ENCODE measurements around the gene SMIM43.

- TF ChIP-seq, protein P1, sequence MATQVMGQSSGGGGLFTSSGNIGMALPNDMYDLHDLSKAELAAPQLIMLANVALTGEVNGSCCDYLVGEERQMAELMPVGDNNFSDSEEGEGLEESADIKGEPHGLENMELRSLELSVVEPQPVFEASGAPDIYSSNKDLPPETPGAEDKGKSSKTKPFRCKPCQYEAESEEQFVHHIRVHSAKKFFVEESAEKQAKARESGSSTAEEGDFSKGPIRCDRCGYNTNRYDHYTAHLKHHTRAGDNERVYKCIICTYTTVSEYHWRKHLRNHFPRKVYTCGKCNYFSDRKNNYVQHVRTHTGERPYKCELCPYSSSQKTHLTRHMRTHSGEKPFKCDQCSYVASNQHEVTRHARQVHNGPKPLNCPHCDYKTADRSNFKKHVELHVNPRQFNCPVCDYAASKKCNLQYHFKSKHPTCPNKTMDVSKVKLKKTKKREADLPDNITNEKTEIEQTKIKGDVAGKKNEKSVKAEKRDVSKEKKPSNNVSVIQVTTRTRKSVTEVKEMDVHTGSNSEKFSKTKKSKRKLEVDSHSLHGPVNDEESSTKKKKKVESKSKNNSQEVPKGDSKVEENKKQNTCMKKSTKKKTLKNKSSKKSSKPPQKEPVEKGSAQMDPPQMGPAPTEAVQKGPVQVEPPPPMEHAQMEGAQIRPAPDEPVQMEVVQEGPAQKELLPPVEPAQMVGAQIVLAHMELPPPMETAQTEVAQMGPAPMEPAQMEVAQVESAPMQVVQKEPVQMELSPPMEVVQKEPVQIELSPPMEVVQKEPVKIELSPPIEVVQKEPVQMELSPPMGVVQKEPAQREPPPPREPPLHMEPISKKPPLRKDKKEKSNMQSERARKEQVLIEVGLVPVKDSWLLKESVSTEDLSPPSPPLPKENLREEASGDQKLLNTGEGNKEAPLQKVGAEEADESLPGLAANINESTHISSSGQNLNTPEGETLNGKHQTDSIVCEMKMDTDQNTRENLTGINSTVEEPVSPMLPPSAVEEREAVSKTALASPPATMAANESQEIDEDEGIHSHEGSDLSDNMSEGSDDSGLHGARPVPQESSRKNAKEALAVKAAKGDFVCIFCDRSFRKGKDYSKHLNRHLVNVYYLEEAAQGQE (IDR thresholded peaks at IDR 0.05; ENCODE audit: insufficient replicate concordance, low read depth): no peak
- TF ChIP-seq CTCF (IDR thresholded peaks at IDR 0.05; ENCODE audit: insufficient read depth, low read length): no peak
- no peak for TF ChIP-seq SPI1 (IDR thresholded peaks at IDR 0.05; ENCODE audit: borderline replicate concordance, low read depth)
Measured at GRCh38 chr4:121778991-121779628, 14.1 kb upstream of the SMIM43 start.

Data from HL-60 (cell line).